HPDE6-E6E7 (cell line): ENCODE measurements around the gene ZSCAN22.
"Not testable (repeated sequence)": the region's sequence is repeated elsewhere in the genome, so short reads cannot be mapped to it uniquely, and the experiment has no call there.

Source experiments
- DNase-seq: peaks from one replicate; pipeline ENCODE4 v3.0.0; 2011; ENCODE audit warnings: missing footprints; ENCODE audit errors: extremely low spot score

Gene ZSCAN22

DNA sequence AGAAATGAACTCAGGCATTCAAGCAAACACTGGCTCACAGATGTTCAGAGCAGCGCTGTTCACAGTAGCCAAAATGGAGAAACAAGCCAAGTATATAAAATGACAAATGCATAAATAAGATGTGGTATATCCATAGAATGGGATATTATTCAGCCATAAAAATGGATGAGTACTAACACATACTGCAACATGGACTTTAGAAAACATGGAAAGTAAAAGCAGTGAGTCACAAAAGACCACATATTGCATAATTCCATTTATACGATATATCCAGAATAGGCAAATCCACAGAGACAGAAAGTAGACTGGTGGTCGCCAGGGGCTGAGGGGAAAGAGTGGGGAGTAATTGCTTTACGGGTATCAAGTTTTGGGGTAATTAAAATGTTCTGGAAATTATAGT, 47.4 kb downstream of the ZSCAN22 start:
- no peak for DNase-seq

DNA sequence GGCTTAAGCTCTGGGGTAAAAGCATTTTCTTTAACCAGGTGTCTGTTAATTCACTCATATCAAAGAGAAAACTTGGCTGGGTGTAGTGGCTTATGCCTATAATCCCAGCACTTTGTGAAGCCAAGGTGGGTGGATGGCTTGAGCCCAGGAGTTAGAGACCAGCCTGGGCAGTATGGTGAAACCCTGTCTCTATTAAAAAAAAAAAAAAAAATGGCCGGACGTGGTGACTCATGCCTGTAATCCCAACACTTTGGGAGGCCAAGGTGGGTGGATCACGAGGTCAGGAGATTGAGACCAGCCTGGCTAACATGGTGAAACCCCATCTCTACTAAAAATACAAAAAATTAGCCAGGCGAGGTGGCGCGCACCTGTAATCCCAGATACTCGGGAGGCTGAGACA, 49.9 kb downstream of the ZSCAN22 start:
- not testable (repeated sequence) for DNase-seq

DNA sequence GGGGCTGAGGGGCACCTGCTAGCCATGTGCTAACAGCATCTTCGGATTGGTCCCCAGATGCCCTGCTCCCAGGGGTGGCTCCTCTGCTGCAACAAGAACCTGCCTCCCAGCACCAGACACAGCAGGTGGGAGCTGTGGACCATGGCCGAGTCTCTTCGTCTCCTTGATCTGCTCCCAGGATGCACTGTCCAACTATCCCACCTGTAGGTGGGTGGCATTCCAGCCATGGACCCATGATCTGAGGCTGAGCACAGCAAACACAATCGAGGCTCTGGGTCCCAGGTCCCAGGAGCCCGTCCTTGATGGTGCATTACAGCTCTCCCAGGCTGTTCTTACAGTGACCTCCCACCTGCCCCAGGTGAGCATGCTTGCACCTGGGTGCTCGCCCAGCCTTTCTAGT, 52.5 kb downstream of the ZSCAN22 start:
- DNase-seq: no peak

- DNase-seq: no peak
Measured at GRCh38 chr19:58380037-58380661, 53.4 kb downstream of the ZSCAN22 start.

DNA sequence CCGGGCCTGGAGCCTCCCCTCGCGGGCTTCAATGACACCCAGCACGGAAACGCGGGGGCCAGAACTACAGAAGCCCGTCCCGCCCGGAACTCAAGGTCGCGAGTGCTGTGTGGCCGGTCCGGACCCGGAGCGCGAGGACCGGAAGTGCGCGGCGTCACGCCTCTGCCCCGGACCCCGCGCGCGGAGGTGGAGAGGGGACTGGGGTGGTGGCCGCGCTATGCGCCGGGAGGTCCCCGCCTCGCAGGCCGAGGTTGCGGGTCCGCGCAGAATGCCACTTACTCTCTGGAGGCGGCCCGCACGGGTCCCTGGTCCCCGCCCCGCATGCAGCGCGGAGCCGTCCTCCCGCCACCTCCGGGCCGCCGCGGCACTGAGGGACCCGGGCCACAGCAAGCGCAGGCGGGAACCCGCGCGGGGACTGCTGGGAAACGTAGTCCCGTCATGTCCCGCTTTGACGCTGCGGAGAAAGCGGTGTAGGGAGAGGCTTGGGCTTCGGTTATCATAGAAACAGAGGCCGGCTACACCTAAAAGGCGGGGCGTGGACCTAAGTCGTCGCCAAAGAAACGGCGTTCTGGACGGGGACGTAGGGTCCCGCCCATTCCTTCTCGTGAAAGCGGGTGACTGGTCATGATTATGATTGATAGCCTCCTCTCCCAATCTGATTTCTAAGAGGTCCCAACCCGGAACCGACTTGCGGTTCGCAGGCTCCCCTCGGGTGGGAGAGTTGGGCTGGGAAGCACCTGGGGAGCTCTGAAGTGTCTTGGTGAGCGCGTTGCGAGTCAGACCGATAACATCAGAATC, 54.1 kb downstream of the ZSCAN22 start, which contains the start of gene ZNF837:
Gene ZNF837, minus strand, starts transcription at position 369 of the 798 bp plus-strand sequence. CDS start 11,698 bp downstream, outside the sequence.
- DNase-seq: peak; percentile 95

- DNase-seq: no peak
Measured at GRCh38 chr19:58381460-58382212, 54.8 kb downstream of the ZSCAN22 start.

GRCh38 chr19:58382997-58383603, 56.3 kb downstream of the ZSCAN22 start:
- DNase-seq: no peak

GRCh38 chr19:58385313-58385890, 58.6 kb downstream of the ZSCAN22 start:
- no peak for DNase-seq

- no peak for DNase-seq
Measured at GRCh38 chr19:58385891-58386575, 59.2 kb downstream of the ZSCAN22 start.

GRCh38 chr19:58386576-58387337, 60.0 kb downstream of the ZSCAN22 start, which contains the start of gene RPS5:
Gene RPS5 (plus strand): TSS chr19:58387269. CDS start chr19:58388138, 869 bp downstream.
- peak; percentile 99 for DNase-seq

- no peak for DNase-seq
Measured at GRCh38 chr19:58387338-58388174, 60.8 kb downstream of the ZSCAN22 start.

- DNase-seq: no peak
Measured at GRCh38 chr19:58388175-58388526, 61.4 kb downstream of the ZSCAN22 start.
